ENCODE measurements around the gene TBX19.
"Not testable (repeated sequence)": the region's sequence is repeated elsewhere in the genome, so short reads cannot be mapped to it uniquely, and the experiment has no call there.

Gene TBX19

DNA sequence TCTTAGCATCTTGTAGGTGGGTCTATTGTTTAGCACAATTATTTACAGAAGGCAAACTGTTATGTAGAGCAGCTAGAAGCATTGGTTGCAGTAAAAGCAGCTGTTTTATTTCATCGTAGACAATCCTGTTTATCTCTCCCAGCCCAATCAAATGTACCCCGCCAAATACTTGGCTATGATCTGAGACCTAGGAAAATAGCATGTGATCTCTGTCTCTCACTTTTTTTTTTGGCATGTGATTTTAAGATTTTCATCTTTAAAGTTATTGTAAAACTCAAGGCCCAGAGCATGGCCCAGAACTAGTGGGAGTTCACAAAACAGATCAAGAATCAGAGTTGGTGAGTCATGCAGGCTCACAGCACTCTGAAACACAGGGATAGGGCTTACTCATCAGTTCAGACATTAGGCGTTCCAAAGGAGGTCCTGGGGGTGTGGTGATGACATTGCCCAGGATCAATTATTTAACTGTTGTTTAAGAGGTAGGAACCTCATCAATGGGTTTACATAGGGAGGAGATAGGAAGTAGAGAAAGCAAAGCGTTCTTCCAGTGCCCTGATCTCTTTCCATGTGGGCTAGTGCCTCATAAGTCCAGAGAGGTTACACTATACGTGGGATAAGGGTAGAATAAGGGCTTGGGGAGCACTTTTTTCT, 40.2 kb downstream of the TBX19 start:
- DNase-seq (ENCODE audit: low spot score), result peak; percentile 88

DNA sequence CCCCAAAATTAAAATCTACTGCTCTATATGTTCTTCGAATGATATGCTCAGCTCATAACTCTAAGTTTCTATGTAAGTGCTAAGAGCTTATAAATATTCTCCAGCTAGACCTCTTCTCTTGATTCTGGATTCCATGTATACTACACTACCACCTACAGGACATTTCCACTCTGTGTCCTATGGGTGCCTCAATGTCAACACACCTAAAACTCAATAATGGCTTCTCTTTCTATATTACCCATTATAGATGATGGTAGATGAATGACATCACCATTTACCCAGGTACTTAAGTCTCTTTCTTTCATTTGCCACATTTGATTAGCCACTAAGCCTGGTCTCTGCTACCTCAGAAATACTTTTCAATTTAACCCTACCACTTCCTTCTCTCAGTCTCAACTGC, 41.3 kb downstream of the TBX19 start:
- no peak for DNase-seq (ENCODE audit: low spot score)

GRCh38 chr1:168324745-168325425, 44.2 kb downstream of the TBX19 start:
- no peak for DNase-seq (ENCODE audit: low spot score)

DNA sequence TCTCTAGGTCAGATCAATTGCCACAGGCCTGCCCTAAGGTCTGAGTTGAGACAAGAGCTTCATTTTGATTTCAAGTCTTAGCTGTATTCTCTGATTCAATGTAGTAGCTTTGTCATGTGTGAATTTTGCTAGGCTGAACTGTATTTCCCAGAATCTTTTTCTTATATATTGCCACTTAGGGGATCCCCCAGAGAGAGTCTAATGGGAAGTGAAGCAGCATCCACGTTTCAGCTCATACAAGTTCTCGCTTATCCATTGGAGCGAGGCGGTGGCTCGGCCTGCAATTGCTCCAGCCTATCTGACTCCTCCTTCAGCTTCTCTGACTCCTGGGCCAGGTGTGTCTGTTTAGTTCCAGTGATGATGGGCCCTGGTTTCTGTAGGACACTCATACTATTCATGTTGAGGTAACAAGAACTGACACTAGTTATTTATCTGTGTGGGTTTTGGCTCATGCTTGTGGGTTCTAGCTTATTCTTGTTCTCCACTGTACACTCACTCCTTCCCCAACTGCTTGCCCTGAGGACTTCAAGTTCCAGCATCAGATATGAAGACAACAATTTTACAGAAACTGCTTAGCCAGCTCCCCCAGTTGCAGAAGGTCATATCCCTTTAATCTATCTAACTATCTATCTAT, 48.2 kb downstream of the TBX19 start:
- no peak for DNase-seq (ENCODE audit: low spot score)

- no peak for DNase-seq (ENCODE audit: low spot score)
These were observed 49.6 kb downstream of the TBX19 start for GRCh38 chr1:168330285-168330684.

DNA sequence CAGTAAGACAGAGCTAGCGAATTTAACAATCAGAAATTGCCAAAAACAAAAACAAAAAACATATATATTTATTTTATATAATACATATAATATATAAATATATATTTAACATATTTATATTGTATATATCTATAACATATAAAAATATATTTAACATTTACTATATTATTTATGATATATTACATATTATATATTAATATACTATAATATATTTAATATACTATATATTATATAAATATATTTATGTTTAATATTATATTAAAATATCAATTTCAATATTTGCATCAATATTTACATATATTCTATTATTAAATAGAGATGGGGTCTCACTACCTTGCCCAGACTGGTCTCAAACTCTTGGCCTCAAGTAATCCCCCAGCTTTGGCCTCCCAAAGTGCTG, 50.9 kb downstream of the TBX19 start:
- no peak for DNase-seq (ENCODE audit: low spot score)

- no peak for DNase-seq (ENCODE audit: low spot score)
These were observed 53.0 kb downstream of the TBX19 start for GRCh38 chr1:168333562-168334276.

DNA sequence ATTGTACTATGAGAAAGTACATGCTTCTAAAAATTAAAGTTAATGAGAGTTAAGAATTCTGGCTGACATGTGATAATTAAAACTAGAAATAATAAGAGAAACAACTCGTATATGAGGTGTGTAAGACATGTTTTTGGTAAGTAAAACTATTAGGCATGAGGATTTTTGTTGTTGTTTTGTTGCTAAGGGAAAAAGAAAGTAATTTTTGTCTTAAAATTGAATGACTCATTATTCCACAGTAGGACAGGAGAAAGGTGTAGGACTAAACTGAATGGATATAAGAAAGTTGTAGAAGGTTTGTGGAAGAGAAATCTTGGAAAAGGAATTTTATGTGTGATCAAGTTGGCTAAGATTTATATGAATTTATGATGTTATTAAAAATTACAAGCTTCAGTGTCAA, 54.8 kb downstream of the TBX19 start:
- no peak for DNase-seq (ENCODE audit: low spot score)

- no peak for DNase-seq (ENCODE audit: low spot score)
These were observed 58.2 kb downstream of the TBX19 start for GRCh38 chr1:168338589-168339503.

DNA sequence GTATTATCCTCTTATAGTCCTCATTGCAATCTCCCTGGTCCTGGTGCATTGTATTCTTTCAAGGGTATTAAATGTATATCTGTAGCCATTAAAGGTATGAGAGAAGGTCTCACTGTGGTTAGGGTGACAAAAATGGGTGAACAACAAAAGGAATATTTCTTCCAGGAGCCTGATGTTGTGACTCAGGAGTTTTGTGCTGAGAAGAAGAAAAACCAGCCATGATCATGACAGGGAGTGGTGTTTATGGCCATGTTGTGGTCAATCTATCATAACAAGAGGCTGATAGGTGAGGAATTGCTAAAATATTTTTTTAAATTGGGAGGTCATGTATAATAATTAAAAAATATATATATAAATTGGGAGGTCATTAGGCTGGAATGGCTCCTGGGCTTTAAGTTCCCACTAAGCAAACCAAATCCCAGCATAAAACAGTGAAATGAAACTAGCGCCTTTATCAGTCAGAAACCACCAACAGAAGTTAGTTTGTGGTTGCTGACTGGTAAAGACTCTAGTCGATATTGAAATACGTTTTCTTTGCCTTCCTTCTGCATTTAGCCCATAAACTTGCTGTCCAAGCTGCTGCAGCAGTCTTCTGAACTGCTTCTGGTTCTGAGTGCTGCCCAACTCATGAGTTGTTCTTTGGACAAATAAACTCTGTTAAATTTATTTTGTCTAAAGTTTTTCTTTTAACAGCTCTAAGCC, 60.3 kb downstream of the TBX19 start:
- no peak for DNase-seq (ENCODE audit: low spot score)

GRCh38 chr1:168341483-168341975, 60.9 kb downstream of the TBX19 start:
- DNase-seq (ENCODE audit: low spot score), result peak; percentile 41

DNA sequence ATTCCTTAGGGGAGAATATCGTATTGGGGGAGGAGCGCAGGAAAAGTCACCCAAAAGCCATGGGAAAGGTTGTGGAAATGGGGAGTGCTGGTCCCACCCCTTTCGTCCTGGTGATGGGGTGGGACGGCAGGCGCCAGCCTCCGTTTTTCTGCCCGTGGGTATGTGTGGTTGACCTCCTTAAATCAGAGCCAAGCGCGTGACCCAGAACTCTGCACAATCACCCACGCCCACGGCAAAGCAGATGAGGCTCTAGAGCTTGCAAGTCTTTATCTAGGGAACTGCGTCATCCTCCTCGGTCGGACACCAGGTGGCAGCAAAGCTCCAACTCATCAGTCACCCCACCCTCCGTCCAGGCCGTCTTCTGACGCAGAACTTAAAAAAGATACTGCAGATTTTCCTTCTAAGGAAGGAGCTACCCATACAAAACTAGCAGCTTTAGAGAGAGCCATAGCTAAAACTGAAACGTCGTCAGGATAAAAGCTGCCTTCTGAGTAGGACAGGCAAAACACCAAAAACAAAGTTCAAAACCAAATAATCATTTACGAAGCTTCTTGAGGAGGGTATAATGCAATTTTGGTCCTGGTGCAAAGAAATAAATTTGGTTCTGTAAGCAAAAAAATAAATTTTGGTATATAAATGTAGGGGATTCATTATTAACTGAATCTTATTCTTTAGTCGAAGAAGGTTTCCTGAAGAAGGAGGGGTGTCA, 62.0 kb downstream of the TBX19 start:
- DNase-seq (ENCODE audit: low spot score), result peak; percentile 85

GRCh38 chr1:168343566-168343965, 62.9 kb downstream of the TBX19 start:
- no peak for DNase-seq (ENCODE audit: low spot score)

- DNase-seq (ENCODE audit: low spot score), result no peak
These were observed 63.8 kb downstream of the TBX19 start for GRCh38 chr1:168344517-168344916.

DNA sequence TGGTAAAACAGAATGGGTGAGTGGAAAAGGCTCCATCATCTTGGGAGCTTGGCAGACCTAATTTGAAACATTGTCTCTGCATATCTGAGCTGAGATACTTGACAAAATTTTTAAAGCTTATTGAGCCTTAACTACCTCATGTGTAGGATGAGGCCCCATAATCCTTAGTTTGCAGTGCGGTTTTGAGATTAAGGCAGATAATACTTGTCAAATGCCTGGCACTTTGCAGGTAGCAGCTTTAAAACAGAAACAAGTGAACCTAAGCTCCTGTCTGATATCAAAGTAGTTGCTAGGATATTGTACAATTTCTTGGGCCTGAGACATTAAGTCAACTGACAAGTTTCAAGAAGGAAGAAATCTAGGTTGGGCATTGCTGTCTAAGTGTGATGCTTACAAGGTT, 65.3 kb downstream of the TBX19 start:
- DNase-seq (ENCODE audit: low spot score), result no peak

- DNase-seq (ENCODE audit: low spot score), result no peak
These were observed 67.0 kb downstream of the TBX19 start for GRCh38 chr1:168347630-168348029.

- DNase-seq (ENCODE audit: low spot score), result no peak
These were observed 67.6 kb downstream of the TBX19 start for GRCh38 chr1:168348146-168348709.

- DNase-seq (ENCODE audit: low spot score), result not testable (repeated sequence)
These were observed 73.9 kb downstream of the TBX19 start for GRCh38 chr1:168354335-168355269.
